Frontal cortex (tissue), 4 donors: ENCODE results near the gene CTNNBL1. TPM values are rescaled to one million over a fixed set of nuclear protein-coding genes. Genes with fewer than 3 reads are reported as not detected.
A peak's percentile ranks its signal among the peaks of the same experiment; 100 is the strongest.

ENCODE experiments used
- DNase-seq, 2 donors: peaks; one replicate each; pipeline ENCODE4 v3.0.0; 2012; ENCODE audit warnings: low spot score in 2 of 2
- FAIRE-seq: peaks from 2 replicates; lab custom pipeline; 2012; peaks lifted over from hg19 to GRCh38; lab: Jason Lieb, UNC
- total RNA-seq: library from RNA; depleted of rRNA; stranded (reverse); fragments of >200 nt; gene quantifications from one replicate; pipeline ENCODE4 v1.2.3, GENCODE V29; 2014
- donor health status: control.
- donor health status: control.
- donor health status: control.

CTNNBL1 gene
- total RNA-seq, 1 donor from 2014 or later, result 61.1 TPM

DNA sequence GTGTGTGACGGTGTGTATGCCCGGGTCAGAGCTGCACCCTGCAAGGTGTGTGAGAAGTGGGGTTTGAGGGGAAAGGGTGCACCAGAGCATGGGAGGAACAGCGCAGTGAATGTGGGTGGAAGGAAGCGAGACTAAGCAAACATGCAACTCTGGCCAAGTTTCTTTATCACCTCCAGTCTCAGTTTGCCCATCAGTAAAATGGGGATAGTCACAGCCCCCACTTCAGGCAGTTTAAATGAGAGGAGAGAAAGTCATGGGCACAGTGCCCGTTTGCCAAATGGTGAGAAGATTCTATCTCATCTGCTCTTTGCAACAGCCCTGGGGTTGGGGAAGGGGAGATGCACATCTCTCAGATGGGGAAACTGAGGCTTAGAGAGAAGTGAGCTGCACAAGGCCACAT lies 196.3 kb downstream of the CTNNBL1 start:
- DNase-seq (no peak), FAIRE-seq (no peak)

DNA sequence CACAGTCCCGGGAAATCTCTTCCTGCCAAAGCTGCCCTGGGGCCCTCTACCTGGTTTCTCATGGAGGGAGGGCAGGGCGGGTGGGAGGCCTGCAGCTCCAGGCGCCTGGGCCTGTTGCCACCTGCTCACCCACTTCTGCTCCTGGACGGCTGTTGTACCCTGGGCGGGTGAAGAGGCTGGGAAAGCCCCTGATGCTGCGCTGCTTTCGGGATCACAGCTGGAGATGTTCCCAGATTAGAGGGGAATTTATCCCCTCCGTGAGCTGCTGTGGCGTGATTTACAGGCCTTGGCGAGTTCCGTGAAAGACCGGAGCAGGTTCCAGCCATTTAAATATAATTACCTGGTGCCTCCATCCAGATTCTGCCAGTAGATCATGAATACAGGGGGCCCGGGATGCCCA lies 196.8 kb downstream of the CTNNBL1 start:
- DNase-seq (no peak), FAIRE-seq (no peak)

DNA sequence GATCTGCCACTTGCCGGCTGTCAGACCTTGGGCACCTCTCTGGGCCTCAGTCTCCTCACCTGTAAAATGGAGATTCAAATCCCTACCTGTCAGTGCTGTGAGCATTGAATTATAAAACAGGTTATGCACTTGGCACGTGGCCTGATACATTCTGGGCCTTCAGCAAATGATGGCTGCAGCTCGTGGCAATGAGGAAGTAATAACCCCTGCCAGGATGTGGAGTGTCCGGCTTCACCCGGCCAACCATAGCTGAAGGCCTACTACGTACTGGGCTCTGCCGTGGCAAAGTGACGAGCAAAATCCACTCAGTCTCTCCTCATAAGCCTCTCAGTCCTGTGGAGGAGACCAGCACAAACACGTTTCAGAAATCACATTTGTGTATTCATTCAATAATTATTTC lies 198.2 kb downstream of the CTNNBL1 start:
- FAIRE-seq (no peak), DNase-seq (no peak)

DNA sequence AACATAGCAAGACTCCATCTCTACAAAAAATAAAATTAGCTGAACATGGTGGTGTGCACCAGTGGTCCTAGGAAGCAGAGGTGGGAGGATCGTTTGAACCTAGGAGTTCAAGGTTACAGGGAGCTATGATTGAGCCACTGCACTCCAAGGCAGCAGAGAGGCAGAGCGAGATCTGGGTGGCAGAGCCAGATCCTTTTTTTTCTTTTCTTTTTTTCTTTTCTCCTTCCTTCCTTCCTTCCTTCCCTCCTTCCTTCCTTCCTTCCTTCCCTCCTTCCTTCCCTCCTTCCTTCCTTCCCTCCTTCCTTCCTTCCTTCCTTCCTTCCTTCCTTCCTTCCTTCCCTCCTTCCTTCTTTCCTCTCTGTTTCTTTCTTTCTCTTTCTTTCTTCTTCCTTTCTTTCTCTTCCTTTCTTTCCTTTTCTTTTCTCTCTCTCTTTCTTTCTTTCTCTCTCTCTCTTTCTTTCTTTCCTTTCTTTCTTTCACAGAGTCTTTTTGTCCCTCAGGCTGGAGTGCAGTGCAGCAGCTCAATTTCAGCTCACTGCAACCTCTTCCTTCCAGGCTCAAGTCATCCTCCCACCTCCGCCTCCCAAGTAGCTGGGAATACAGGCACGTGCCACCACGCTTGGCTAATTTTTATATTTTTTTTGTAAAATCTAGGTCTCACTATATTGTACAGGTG lies 199.9 kb downstream of the CTNNBL1 start:
- no peak for DNase-seq
- no peak for FAIRE-seq

DNA sequence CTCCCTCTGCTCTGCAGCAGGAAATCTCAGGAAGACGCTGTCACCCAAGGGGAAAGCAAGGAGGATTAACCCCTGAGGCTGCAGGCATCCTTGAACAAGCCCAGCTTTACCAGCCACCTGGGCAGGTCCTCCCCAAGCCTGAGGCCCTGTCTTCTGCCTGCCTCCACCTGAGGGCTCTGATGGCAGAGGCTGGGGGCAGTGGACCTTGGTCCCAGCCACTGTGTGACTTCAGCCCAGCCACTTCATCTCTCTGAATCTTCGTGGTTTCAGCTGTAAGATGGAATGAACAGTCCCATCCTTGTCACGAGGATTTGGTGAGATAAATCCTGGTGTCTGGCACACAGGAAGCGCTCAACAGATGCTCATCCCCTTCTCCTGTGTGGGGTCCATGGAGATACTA lies 200.6 kb downstream of the CTNNBL1 start:
- FAIRE-seq, result no peak
- no peak for DNase-seq

DNA sequence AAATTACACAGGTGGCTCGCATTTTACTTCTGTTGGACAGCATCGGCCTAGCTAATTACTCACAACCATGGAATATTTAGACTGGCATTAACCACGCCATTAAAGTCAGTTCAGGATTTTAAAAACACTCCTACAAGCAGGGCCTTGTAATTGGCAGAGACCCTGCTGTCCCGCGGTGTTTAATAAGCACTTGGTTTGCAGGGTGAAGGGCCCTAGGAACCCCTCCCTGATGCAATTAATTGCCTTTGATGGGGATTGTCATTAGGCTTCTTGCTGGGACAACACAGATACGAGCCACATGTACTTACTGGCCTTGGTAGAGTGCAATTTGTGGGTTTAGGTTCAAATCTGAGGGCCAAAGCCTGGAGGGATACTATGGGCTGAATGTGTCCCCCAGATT lies 201.3 kb downstream of the CTNNBL1 start:
- DNase-seq (no peak), FAIRE-seq (no peak)

DNA sequence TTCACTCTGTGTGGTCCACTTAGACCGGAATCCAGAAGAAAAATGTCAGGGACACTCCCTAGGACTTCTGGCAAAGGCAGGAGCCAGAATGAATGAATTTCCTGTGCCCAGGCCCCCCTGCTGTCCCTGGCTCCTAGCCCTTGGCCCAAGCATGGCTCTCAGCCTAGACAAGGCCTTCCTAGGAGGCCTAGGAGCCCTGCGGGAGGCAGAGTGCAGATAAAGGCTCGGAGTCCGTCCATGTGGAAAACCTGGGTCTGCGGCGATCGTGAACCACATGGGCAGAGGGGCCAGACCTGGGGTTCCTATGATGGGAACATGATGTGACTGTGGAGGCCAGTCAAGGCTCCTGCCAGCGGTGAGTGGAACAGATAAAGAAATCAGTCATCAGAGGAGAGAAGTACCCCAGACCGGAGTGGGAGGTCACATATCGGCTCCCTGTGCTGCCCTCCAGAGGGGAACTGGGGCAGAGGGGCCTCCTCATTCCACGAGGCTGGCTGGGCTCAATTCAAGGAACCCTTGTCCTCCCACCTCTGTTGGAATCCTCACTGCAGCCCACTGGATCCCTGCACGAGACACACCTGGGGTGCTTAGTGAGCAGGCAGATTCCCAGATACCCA lies 203.2 kb downstream of the CTNNBL1 start:
- DNase-seq, result no peak
- no peak for FAIRE-seq

DNA sequence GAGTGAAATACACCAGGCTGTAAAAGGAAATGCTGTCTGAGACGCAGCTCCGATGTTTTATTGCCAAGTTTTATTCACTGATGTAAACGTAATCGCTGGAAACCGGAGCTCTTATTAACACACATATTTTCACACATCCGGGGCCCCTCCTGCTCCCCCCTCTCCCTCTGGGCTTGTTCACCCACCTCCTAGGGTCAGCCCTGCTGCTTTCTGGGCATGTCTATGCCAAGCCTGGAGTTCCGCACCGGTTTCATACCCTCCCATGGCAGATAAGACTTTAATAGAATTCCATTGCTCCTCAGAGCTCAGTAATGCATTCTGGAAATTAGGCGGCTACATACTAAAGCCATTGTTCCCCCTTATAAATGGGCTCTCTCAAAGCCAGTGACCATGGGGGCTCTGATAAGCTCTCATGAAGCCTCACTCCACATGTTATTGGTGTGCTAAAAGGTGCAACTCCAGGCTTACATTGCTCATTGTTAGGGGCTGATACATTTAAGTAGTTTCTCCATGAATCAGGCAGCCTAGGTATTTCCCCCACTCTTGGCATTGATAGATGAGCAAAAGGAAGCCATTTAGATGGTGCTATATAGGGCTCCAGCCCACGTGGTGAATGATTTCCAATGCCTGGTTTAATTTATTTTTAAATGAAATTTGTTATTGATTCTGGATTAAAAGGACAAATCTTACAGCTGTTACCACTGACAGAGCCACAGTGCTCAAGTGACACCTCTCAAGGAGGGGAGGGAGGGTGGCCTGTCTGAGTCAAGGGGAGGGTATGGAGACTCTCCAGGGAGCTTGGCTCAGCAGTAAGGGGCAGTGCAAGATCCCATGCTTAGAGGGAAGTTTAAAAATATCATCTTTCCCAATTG lies 204.6 kb downstream of the CTNNBL1 start:
- DNase-seq (no peak), FAIRE-seq (no peak)

DNA sequence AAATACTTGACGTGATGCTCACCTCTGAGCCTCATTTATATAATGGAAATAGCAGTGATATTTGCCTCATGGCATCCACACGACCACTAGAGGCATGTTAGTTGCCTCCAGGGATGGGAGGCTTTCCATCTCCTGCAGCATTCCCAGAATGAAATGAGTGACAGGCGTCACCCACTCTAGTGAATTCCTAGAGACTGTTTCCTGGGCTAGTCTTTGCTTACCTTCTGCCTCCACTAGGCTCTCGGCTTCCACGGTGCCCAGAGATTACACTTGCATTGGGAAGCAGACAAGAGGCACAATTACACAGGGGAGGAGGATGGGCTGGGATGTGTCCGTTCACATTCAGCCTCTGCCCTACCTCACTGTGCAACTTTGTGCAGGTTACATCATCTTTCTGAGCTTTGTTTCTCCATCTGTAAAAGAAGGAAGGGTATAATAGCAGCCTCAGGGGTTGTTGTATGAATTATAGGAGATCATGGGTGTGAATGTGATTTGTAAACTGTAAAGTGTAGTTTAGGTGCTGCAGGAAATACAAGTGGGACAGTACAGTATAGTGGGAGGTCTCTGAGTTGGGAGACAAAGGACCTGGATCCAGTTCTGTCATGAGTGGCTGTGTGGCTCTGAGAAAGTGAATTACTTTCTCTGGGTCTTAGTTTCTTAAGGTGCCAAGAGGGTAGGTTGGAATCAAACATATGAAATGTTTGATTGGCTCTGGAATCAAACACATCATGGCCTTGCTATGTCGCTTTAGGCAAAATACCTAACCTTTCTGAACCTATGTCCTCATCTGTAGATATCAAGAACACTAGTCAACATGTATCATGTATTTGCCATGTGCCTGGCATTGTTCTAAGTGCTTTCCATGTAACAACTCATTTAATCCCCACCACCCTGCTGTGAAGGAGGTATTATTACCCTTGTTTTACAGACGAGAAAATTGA lies 205.5 kb downstream of the CTNNBL1 start:
- DNase-seq (no peak), FAIRE-seq (no peak)

DNA sequence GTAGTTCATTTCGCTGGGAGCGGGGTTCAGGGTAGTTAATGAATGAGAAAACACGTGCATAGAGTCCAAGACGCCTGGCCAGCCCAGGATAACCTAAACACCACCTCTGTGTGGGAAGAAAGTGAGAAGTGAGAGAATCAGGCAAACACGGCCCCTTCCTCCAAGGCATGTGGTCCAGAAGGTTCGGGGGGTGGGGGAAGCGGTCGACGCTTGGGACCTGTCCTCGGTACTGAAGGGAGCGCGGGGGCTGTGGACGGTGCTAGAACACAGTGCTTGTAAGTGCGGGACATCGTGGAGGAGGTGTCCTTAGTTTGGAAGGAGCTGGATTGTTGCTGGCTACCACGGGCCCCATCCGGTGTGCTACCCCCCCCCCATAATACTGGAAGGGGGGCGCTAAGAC lies 207.4 kb downstream of the CTNNBL1 start:
- no peak for FAIRE-seq
- DNase-seq, result no peak

DNA sequence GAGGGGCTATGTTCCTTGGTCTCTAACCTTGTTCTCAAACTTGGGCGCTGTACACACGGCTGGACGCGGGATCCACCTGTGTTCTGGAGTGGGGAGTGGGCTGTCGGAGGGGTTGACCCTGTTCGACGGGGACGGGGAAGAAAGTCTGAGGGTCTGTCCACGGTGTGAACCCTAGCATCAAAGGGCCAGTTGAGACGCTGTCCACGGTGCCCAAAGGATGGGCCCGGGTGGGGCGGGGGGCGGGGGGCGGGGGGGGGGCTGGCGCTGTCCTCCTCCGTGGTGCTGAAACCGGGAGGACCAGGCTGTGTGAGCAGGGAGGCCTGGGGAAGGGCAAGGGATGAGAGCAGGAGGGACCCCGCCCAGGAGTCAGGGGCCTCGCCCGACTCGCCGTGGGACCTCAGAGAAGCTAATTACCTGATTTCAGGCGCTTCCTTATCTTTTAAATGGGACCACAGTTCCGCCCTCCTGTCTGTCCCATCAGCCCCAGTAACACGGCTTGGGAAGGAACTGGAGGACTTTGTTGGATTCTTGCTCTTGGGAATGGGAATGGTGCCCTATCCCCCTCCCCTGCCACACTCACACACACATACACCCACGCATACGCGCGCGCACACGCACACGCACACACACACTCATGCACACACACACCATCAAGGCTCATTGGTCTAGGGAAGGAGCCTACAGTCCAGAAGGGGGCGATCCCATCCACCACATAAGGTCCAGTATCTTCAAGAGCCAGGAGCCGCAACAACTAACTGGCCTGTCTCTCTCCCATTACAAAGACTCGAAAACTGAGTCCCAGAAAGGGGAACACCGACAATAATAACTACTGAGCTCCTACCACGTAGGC lies 208.0 kb downstream of the CTNNBL1 start:
- no peak for FAIRE-seq
- peak; percentile 68 to 70 for DNase-seq

DNA sequence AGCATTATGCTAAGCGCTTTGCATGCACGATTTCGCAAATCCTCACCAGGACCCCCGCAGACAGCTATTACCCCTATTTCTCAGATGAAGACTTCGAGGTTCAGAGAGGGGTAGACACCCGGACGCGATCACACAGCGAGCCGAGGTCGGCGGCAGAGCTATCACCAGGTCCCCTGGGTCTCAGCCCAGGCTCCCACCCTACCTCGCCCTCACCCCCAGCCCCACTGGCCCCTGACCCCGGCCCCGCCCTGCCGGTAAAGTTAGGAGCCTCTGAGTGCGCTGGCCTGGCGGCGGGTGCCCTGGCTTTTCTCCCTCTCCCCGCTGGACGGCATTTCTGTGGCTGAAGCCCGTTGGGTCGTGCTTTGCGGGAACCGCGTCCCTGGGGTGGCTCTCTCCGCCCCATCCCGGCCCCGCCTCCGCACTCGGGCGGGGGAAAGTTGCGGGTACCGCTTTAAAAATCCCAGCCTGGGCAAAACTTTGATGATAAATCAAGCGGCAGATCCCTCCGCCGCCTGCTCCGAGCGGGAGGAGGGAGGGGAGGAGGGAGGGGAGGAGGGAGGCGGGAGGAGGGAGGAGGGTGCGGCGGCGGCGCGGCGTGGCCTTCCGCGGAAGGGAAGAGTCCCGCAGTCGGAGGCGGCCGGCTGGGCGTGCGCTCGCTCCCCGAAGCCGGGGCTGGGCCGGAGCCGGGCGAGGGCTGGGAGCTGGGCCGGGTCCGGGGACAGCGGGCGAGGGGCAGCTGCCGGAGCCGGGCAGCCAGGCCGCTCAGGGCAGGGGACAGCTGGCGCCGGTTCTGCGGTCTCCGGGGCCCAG lies 208.9 kb downstream of the CTNNBL1 start, which contains the start of gene VSTM2L:
Gene VSTM2L (plus strand): TSS at position 624 of the 810 bp plus-strand sequence. CDS start 224 bp downstream, outside the sequence.
- FAIRE-seq, result no peak
- DNase-seq, result peak; percentile 60 to 63

DNA sequence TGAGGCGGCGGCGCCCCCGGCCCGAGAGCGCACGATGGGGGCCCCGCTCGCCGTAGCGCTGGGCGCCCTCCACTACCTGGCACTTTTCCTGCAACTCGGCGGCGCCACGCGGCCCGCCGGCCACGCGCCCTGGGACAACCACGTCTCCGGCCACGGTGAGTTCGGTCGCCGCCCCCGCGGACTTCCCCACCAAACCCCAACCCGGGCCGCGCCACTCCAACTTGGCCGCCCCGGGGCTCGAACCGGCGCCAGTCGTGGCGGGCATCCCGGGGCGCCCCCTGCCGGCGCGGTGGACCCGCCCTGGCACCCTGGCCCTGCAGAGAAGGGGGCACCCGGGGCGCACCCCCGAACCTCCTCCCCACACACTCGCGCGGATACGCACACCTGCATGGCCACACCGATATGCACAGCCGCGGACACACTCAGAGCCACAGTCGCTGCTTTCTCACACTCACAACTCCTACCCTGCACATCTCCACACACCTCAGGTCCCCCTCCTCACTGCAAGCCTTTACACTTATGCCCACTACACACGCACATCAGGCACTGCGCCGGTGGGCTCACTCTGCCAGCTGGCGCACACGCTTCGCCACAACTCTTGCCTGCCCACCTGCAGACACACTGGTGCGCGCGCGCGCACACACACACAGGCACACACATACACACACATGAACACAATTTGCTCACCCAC lies 209.6 kb downstream of the CTNNBL1 start:
- FAIRE-seq (no peak), DNase-seq (no peak)

DNA sequence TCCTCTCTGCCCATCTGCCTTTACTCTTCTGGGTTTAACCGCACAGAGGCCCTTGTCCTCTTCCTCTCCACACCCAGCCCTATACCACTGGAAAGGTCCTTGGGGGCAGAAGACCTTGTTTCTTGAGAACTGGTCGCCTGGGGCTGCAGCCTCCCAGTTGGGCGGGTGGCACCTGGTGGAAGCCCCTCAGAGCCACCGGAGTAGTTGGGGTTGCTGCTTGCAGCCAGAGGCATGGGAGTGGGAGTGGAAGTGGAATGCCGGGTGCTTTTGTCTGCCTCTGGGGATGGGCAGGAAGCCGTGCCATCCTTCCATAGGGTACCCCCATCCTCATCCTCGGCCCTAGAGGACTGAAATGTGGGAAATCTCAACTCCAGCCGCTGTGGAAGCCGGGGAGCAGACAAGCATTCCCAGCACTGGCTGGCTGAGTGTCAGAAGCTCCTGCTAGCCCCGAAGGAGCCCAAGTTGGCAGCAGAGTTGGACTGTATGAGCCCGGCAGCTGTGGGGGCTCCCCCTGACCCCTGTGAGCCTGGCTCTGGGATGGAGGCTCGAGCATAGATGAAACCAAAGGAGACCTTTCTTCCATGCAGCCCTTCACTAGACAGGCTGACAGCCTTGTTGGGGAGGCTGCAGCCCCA lies 210.3 kb downstream of the CTNNBL1 start:
- DNase-seq, result no peak
- no peak for FAIRE-seq

DNA sequence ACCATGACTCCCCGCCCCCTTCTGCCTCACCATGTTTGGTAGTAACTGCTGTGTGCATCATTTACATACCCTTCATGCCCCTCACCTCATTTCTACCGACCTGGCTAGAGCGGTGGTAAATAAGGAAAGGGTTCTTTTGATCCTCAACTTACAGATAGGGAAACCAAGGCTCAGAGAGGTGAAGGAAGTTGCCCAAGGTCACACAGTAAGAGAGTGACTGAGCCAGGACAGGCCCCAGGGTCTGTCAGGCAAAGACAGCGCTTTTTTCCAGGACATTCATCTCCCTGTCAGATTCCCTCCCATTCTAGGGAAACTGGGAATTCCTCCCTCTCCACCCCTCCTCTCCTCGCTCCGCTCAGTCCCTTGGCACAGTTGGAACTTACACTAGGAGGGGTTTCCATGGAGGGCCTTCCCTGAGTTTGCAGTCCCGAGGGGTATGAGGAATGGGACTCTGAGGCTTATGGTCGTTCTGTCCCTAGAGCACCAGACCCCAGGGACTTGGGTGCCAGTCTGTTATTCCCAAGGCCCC lies 211.1 kb downstream of the CTNNBL1 start:
- no peak for FAIRE-seq
- no peak for DNase-seq

DNA sequence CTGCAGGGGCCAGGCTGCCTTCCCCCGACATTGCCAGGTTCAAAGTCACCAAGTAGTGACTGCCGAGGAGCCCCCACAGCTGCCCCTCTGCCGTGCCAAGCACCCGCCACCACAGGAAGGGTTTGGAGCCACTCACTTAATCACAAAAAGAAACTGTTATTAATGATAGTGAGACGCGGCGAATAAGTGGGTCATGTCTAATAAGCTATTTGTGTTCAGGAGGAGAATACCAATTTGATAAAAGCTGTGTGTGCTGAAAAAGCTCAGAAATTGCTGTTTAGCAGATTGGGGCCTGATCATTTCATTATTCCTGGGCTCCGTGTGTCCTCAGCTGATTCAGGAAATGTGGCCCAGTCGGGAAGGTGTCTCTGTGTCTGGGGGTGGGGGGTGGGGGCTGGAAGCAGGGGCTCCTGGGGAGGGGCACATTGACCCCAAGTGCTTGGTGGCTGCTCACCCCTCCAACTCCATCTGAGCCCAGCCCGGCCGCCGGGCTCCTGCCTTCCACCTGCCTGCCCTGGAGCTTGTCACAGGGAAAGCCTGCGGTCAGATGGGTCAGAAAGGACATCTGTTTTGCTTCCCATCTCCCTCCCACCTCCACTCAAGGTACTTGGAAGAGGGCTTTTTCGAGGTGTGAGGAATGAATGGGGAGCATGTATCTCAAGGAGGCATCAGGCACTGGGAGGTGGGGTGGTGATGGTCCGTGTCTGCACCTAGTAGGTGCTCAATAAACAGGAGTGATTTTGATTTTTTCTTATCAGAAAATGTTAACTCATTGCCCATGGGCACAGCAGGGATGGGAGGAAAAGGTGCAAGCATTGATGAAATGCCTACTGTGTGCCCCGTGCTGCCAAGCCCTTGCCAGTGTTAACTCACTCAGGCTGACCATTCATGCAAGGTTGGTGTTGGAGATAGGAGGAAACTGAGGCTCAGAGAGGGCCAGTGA lies 212.1 kb downstream of the CTNNBL1 start:
- DNase-seq (no peak), FAIRE-seq (no peak)
